H7 (cell line): ENCODE measurements around the gene TMTC2. TPM values are rescaled to one million over a fixed set of nuclear protein-coding genes. Genes with fewer than 3 reads are reported as not detected.

Source experiments
- DNase-seq: peaks from one replicate; pipeline ENCODE4 v3.0.0; 2012
- H3K27me3 ChIP-seq: 2 replicates; pipeline ENCODE4 v1.6.0; 2011; ENCODE audit warnings: mild to moderate bottlenecking, low read length; ENCODE audit not compliant: control insufficient read depth, insufficient read depth
- H3K36me3 ChIP-seq: replicated peaks from 2 replicates; pipeline ENCODE4 v1.5.1; 2011; ENCODE audit warnings: low read length; ENCODE audit not compliant: control insufficient read depth, insufficient read depth
- H3K4me3 ChIP-seq: 2 replicates; pipeline ENCODE4 v1.5.1; 2011; ENCODE audit warnings: low read depth, mild to moderate bottlenecking, control low read depth, low read length, moderate library complexity; ENCODE audit not compliant: insufficient read depth
- total RNA-seq: library from RNA; depleted of rRNA; stranded (reverse); fragments of >200 nt; shearing (Covaris generic); gene quantifications from 2 replicates; pipeline ENCODE4 v1.2.3, GENCODE V29; 2014

TMTC2 gene
- total RNA-seq, 1 experiment from 2014 or later, result 3.7 TPM

GRCh38 chr12:82694276-82694675 lies 7.6 kb downstream of the TMTC2 start:
- Histone ChIP-seq H3K36me3 (no peaks in the 10 kb centered on the region), H3K4me3 (no peak overlapping the region), H3K27me3 (no peaks in the 10 kb centered on the region)
- DNase-seq, result no peak

GRCh38 chr12:82694970-82695369 lies 8.3 kb downstream of the TMTC2 start:
- H3K27me3 ChIP-seq, result no peaks in the 10 kb centered on the region
- no peak for DNase-seq
- no peaks in the 10 kb centered on the region for H3K36me3 ChIP-seq
- no peak overlapping the region for H3K4me3 ChIP-seq

GRCh38 chr12:82695531-82695930 lies 8.8 kb downstream of the TMTC2 start:
- H3K27me3 ChIP-seq, result no peaks in the 10 kb centered on the region
- no peak for DNase-seq
- no peaks in the 10 kb centered on the region for H3K36me3 ChIP-seq
- H3K4me3 ChIP-seq, result no peak overlapping the region

- H3K4me3 ChIP-seq, result no peak overlapping the region
- no peaks in the 10 kb centered on the region for H3K36me3 ChIP-seq
- DNase-seq, result no peak
- no peaks in the 10 kb centered on the region for H3K27me3 ChIP-seq
Observed at GRCh38 chr12:82696543-82696942, 9.8 kb downstream of the TMTC2 start.

GRCh38 chr12:82698708-82699564 lies 12.2 kb downstream of the TMTC2 start:
- H3K4me3 ChIP-seq, result no peak overlapping the region
- H3K36me3 ChIP-seq, result no peaks in the 10 kb centered on the region
- H3K27me3 ChIP-seq, result no peaks in the 10 kb centered on the region
- DNase-seq, result no peak

- no peak overlapping the region for H3K4me3 ChIP-seq
- H3K27me3 ChIP-seq, result no peaks in the 10 kb centered on the region
Observed at GRCh38 chr12:82705774-82706173, 19.1 kb downstream of the TMTC2 start.

GRCh38 chr12:82708061-82708879 lies 21.6 kb downstream of the TMTC2 start:
- H3K4me3 ChIP-seq, result no peak overlapping the region
- peak; percentile 51 for DNase-seq
- H3K27me3 ChIP-seq, result no peaks in the 10 kb centered on the region

More at GRCh38 chr12:82705774-82706173, 19.1 kb downstream of the TMTC2 start:
- no peak for DNase-seq
- no peaks in the 10 kb centered on the region for H3K36me3 ChIP-seq

GRCh38 chr12:82709794-82710355 lies 23.2 kb downstream of the TMTC2 start:
- no peak for DNase-seq
- Histone ChIP-seq H3K36me3 (no peaks in the 10 kb centered on the region), H3K4me3 (no peak overlapping the region), H3K27me3 (no peaks in the 10 kb centered on the region)

More at GRCh38 chr12:82708061-82708879, 21.6 kb downstream of the TMTC2 start:
- H3K36me3 ChIP-seq, result no peaks in the 10 kb centered on the region

GRCh38 chr12:82710741-82711140 lies 24.0 kb downstream of the TMTC2 start:
- DNase-seq, result no peak
- H3K27me3 ChIP-seq, result no peaks in the 10 kb centered on the region
- no peak overlapping the region for H3K4me3 ChIP-seq
- no peaks in the 10 kb centered on the region for H3K36me3 ChIP-seq

GRCh38 chr12:82714427-82714826 lies 27.7 kb downstream of the TMTC2 start:
- Histone ChIP-seq H3K36me3 (no peaks in the 10 kb centered on the region), H3K27me3 (no peaks in the 10 kb centered on the region), H3K4me3 (no peak overlapping the region)
- DNase-seq, result no peak

- no peak overlapping the region for H3K4me3 ChIP-seq
Observed at GRCh38 chr12:82721726-82722125, 35.0 kb downstream of the TMTC2 start.

GRCh38 chr12:82723093-82723492 lies 36.4 kb downstream of the TMTC2 start:
- Histone ChIP-seq H3K27me3 (no peaks in the 10 kb centered on the region), H3K4me3 (no peak overlapping the region), H3K36me3 (no peaks in the 10 kb centered on the region)
- no peak for DNase-seq

More at GRCh38 chr12:82721726-82722125, 35.0 kb downstream of the TMTC2 start:
- no peaks in the 10 kb centered on the region for H3K27me3 ChIP-seq
- DNase-seq, result no peak
- no peaks in the 10 kb centered on the region for H3K36me3 ChIP-seq

GRCh38 chr12:82723891-82724290 lies 37.2 kb downstream of the TMTC2 start:
- H3K27me3 ChIP-seq, result no peaks in the 10 kb centered on the region
- no peaks in the 10 kb centered on the region for H3K36me3 ChIP-seq
- no peak for DNase-seq
- no peak overlapping the region for H3K4me3 ChIP-seq

- DNase-seq, result no peak
- no peak overlapping the region for H3K4me3 ChIP-seq
- H3K36me3 ChIP-seq, result no peaks in the 10 kb centered on the region
- no peaks in the 10 kb centered on the region for H3K27me3 ChIP-seq
Observed at GRCh38 chr12:82725741-82726140, 39.0 kb downstream of the TMTC2 start.
